HG03460 (cell line): Measurements from ENCODE around the gene PARD3B.

Source experiments
- ATAC-seq: cut with Tn5 transposase; IDR thresholded peaks from one replicate; pipeline ENCODE4 v1.9.1; 2021; ENCODE audit not compliant: unreplicated experiment

PARD3B gene

DNA sequence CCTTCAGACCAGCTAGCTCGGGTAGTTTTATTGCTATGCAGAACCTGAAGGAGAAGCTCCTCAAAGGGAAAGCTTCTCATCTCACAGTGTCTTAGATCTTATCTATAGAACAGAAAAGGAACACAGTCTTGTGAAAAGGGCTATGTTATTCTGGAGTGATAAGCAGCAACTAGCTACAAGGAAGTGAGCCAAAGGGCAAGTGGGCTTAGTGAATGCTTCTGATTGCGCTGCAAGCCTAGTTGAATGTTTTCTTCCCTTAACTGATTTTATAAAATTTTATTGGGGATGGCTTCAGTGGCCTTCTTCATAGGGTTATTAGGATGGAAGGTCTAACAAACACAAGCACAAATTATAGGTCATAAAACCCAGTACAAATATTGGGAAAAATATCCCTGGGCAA, 400.1 kb downstream of the PARD3B start:
- no peak for ATAC-seq

DNA sequence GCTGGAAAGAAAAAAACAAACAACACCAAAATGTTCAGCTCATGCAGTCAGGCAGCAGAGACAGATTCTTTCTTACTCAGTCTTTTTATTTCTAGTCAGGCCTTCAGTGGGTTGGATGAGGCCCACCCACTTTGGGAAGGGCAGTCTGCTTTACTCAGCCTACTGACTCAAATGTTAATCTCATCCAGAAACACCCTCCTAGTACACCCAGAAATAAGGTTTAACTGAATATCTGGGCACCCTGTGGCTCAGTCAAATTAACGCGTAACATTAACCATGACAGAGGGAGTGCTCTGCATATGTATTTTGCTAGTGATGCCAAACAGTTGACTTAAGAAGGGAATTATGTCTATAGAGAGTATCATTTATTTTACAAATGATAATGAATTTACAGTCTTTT, 401.6 kb downstream of the PARD3B start:
- ATAC-seq, result no peak

DNA sequence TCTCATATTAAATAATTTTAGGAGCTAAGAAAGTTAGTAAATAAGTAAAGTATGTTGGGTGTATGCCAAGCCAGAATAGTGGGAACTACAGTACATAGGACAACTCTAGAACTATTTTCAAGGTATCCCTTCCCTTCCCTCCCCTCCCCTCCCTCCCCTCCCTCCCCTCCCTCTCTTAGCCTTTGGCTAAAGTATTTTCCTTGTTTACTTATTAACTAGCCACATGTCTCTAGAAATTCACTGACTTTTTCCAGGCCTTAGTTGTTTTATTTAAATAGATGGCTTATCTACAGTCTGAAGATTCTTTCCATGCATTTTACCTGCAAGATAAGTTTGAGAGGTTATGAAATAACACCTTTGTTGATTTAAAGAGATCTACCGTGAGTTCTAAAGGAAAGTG, 402.1 kb downstream of the PARD3B start:
- ATAC-seq, result no peak

DNA sequence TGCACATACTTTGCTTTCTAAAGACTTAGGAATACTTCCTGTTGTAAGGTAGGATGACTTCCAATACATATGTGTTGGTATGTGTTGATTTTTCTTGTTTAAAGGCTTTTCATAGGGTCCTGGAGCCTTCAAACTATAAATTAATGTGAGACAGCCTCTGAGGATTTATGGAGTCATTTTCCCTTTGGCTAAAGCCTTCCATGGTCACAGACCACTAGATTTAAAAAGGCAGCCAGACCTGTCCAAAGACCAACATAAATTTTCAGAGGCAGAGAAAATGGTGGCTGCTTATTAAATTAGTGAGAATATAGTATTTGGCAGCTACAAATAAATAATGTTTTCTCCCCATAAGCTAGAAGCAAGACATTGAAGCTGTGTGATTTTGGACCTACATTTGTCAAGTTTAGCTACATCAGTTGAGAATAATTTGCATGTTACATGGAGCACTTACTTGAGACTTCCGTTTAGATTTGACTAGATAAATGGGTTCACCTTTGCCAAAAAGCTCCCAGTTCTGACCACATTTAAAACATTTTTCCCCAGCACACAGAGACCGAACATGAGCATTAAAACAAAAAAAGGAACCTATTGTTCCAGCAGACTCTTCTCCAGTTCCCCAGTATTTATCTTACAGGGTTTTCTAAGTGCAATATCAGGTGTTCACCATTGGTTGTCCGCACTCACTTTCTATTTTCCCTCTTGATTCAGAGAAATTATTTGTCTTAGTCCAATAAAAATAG, 402.9 kb downstream of the PARD3B start:
- no peak for ATAC-seq

DNA sequence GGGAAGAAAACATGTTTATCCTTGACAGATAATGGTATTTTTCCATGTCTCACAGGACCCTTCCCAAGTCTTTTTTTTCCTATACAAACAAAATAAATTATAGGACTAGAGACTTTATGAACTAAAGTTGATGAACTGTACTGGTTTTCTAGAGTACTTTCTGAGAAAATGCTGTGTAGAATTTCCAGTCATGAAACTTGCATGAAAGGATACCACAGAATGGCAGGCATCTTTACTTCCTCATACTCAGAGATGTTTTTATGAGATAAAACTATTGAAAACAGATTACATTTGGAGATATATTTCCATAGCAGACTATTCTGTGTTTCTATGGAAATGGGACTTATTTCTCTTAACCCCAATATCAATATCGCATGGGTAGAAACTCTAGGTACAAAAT, 403.5 kb downstream of the PARD3B start:
- ATAC-seq, result no peak

DNA sequence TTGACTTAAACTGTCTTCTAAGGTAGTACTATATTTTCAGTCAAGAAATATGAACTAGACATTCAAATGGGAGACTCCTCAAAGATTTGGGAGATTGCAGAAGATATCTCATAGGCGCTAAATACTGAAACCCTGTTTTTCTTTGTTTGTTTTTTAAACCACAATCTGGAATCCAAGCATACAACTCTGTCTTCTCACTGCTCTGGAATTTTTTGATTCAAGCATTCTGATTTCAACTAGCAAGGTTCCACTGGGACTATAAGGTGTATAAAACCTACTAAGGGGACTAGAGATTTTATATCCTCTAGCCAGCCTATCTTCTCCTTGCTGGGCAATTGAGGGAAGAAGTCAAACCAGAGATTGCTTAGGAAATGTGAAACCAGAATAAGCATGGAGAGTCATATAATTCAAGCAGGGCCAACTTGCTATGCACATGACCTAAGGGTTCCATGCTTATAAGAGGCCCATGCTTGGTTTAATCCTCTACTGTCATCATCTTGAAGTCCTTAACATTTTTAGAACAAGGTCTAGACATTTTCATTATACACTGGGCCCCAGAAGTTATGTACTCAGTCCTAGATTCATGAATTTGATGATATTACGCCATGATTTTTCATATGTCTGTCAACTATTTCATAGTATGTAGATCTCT, 405.5 kb downstream of the PARD3B start:
- ATAC-seq, result no peak

DNA sequence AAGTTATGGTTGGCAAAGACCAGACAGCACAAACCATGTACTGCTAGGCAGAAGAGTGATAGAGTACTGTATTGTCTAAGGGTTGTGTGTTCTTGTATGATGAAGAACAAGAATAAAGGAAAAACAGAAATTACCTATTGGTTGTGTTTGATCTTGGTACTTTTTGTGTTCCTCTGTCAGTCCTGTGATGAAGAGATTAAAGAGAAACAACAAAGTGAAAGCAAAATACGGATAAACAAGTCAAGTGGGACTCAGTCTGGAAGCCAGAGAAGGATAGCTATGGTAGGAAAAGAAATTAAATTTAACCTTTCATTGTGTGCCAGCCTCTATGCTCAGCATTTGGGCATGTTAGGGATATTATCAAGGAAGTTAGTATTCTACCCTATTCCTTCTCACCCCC, 413.1 kb downstream of the PARD3B start:
- no peak for ATAC-seq

DNA sequence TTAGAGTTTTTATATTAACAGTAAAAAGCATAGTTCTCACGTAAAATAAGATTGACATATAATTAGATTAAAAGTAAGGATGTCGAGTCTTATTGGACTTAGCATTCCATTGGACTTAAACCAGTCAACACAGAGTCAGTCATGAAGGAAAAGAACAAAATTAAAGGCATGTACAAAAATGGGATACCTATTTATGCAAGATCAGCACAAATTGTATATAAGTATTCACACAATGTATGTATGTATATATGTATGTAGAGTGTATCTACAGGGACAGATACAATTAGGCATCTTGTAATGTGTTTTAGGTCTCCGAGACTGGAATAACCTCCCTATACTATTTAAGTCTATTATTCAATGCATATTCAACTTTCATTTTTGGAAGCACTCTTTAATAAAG, 419.1 kb downstream of the PARD3B start:
- no peak for ATAC-seq

DNA sequence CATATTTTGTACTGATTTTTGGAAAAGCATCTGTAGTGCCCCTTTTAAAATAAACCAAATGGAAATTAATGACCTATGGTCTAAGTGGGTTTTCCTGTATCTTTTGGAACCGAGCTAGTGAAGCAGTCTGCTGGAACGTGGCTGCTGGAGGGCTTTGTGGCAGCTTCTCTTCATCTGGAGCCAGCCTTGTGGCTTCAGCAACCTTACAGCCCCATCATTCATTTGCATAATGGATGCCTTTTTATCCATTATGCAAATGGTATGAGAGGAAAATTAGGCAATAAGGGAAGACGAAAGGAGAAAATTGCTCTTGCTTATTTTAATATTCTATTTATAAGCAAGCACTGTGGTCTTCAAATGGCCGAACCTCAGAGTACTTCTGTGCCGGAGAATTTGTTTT, 421.0 kb downstream of the PARD3B start:
- no peak for ATAC-seq

DNA sequence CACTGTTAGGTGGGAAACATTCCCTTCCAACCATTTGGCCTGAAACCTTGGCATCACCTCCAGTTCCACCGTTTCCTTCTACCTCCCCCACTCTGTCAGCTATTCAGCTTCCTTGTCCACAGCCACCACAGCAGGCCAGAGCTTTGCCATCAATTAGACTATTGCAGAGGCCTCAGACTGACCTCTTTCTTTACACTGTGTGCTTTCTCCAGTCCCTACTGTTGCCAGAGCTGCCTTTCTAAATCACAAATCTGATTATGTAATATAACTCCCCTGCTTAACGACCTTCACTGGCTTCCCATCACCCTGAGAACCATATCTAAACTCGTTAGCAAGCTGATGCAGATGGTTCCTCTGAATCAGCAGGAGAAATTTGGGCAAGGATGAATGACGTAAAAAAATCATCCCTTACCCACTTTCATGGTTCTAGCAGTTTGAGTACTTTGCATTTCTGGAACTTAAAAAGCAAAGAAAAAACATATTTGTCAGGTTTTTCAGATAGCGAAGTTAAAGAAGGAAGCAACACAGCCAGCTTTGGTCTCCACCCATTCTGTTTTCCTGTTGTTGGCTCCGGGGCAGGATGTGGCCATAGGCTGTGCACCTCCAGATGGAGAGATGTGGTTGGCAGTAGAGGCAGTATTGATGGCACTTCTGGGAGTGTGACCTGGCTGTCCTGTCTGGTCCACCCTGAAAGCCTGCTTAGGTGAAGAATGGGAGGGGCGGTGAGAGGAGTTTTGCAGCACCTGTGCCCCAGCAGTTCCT, 422.1 kb downstream of the PARD3B start:
- ATAC-seq, result no peak

DNA sequence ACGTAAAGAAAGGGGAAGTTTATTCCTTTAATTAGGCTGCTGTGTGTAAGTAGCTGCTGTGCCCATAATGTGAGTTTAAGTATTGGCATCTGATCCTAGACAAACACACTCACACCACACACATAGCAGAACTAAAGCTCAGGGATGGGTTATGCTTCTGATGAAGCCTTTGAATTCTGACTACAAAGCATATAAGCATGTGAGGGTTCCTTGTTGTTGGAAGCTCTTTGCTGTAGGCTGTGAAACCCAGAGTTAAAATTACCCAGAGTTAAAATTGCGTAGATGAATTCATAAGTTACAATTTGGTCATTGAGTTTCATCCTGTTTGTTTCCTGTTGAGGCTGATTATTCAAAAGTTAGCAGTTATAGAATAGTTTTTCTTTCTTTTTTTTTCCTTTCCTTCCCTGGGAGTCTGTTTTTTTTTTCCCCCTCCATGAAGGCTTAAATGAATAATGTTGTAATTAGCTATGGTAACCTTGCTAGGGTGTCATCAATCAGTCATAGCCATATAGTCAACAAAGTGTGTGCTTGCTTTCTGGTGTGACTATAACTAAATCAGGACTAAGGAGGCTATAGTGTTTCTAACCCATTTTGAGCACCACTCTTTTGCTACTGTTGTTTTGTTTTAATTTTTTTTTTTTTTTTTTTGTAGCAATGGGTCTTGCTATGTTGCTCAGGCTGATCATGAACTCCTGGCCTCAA, 426.1 kb downstream of the PARD3B start:
- no peak for ATAC-seq

DNA sequence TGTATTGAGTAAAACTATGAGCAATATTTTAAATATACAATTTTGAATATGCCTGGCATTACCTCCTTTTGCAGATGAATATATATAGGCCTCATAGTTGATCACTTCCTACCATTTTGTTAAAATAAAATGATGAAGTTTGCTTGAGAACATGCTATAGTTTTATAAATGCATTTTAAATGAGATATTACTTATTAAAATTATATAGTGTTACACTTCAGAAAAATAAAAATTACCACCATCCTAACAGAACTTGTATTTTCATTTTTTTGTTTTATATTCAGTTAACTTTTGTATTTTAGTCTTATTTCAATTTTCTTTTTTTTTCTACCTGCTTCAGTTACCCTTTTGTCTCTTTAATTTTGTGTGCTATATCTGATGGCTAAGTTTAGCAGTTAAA, 426.9 kb downstream of the PARD3B start:
- ATAC-seq, result no peak

DNA sequence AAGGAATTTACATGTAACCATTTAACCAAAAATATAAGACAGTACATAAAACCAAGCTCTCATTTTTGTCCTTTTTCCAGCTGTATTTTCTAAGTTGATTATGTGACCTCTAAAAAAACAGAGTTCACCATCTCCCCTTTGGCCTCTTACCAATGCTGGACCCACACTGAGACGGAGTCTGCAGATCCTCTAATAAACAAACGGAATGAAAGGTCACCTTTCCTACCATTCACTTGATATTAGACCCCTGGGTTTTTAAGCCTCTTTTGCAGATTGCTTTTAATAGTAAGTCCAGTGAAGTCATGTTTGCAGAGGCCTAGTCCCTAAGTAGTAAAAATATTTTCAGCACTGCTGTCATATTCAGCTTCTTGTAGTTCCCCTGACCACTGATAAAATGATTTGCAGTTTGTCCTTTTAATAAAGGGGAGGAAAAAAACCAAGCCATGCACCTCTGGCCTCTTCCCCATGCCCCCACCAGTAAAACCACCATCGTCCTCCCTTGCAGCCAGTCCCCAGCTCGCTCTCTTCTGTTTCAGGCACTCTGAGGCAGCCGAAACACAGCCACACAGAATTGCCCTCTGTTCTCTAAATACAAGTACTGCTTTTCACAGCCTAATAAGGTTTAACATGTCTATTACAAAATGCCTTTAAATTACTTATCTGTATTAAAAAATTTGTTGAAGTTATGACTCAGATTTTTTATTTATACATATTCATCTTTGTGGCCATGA, 427.5 kb downstream of the PARD3B start:
- no peak for ATAC-seq

DNA sequence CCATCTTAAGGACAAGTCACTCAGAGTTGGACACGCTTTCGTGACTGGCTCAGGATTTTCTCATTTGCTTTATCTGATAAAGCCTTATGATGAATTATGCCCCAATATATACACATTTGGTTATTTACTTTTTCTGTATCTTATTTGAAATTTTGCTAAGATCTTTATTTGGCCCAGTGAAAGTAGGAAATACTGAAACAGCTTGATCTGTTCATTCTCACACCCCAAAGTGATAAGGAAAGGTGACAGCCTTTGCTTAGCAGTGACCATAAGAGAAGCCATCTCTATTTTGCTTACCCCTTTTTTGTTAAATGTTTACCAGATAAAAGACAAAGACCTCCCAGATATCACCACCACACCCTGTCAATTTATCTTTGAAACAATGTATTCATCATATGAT, 428.3 kb downstream of the PARD3B start:
- no peak for ATAC-seq

DNA sequence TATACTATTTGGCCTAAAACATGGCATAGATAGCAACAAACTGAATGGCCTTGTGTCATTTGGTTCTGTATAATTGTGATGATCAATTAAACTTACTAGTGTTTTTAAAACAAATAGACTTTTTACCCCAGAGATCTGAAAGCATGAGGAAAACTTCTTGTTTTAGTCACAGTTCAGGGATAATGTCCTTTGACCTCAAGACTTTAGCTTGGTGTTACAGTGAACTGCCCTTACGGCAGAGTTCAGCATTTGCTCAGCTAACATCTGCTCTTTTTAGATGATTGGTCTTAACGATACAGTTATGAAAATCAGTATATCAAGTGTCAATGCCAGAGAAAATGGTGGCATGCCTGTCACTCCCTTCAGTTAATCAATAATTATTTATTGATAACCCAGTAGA, 429.2 kb downstream of the PARD3B start:
- no peak for ATAC-seq

DNA sequence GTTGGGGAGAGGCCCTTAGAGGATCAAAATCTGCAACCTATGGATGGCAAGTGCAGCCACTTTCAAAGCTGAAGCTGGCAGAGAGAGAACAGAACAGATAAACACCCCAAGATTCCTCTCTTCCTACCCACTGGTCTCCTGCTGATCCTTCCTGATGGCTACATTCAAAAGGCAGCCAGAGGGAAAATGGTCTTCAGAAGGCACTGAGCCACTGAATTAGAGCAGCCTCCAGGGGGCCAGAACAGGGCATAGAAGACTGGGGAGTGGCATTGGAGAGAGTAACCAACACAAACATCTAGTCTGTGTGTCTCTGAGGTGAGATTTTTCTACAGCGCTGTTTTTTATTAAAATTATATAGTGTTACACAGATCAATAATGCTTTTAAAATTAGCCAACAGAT, 432.6 kb downstream of the PARD3B start:
- no peak for ATAC-seq

DNA sequence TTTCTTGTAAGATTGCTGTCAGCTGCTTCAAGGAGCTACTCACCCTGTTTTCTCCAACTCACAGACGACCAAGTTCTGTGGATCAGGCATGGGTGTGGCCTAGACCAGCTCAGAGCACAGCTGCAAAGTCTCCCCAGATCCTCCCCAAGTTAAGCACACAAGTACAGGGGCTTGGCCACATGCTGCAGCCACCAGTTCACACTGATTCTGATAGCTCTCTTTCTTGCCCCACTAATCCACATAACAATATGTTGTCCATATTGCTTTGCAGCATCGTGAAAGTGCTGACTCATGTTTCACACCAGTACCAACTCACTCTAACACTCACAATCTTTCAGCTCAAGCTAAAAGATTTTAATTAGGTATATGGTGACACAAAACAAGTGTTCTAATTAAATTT, 437.0 kb downstream of the PARD3B start:
- ATAC-seq, result no peak

DNA sequence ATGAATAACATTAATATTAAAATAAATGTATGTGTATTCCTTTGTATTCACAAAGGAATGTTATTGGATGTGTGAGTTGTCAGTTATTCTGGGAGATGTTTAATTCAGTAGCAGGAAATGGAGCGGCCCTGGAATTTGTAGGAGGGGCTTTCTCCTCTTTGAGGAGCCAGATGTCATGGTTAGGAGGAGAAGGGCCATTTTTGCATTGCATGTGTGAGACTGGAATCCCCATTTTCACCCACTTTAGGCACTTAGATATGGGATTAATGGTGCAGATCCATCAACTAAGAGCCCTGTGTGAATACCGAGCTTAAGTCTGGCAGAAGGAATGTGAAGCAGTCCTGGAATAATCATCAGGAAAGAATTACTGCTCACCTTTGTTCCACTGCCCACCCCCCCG, 439.2 kb downstream of the PARD3B start:
- ATAC-seq, result no peak

DNA sequence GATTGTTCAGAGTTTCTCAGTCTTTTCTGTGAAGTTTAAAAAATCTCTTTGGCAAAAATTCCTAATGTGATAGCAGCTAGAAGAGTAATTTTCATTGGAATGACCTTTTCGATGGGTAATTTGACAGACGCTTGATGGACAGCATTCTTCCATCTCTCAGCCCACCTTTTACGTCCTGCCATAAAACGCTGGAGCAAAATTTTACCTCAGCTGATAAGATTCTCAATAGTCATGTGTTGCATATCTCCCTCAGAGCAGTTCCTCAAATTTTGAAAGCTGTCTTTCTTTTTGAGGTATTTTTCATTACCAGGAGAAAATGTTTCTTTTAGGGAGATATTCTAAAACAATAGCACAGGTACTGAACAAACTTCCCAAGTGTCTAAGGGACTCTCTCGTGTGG, 441.4 kb downstream of the PARD3B start:
- ATAC-seq, result no peak

DNA sequence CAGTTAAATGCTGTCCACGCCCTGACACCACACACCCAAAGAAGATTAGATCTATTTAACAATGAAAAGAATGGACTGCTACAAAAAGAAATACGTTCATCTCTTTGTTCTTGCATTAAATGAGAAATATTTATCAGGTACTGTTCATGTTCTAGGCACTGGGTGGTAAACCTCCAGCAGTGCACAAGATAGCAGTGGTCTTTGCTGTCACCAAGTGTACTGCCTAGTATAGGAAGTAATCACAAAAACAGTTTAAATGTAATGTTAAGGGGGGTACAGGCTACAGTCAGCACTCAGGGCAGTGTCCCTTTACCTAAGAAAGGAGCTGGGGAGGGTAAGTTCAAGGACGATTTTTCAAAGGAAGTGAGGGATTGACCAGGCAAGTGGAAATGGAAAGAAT, 443.6 kb downstream of the PARD3B start:
- no peak for ATAC-seq

DNA sequence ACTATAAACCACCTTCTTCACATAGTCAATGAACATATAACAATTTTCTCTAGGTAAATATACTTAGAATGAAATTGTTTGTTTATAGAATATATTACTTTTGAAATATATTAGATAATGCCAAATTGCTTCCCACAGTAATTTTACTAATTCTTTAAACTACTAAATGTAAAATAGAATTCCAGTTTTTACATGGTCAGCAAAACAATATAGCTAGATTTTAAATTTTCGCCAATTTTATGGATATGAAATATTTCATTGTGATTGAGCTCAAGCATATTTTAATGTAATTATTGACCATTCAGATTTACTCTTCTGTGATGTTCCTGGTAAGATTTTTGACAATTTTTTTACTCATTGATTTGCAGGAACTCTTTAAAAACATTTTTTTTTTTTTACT, 444.6 kb downstream of the PARD3B start:
- ATAC-seq, result no peak
